NB4 (cell line): ENCODE data around the gene SLC22A13.

Source experiments
- MYC ChIP-seq: IDR thresholded peaks from 2 replicates; pipeline ENCODE4 v1.6.1; 2011; ENCODE audit warnings: low read depth, low read length
- POLR2A ChIP-seq: IDR thresholded peaks from 2 replicates; pipeline ENCODE4 v1.6.1; 2011; ENCODE audit warnings: mild to moderate bottlenecking; ENCODE audit not compliant: insufficient read length; ENCODE audit errors: extremely low read depth
- TF ChIP-seq, protein P1 (sequence below): IDR thresholded peaks from one replicate; pipeline ENCODE4 v1.5.1; 2012; ENCODE audit warnings: low read depth, low read length

DNA sequence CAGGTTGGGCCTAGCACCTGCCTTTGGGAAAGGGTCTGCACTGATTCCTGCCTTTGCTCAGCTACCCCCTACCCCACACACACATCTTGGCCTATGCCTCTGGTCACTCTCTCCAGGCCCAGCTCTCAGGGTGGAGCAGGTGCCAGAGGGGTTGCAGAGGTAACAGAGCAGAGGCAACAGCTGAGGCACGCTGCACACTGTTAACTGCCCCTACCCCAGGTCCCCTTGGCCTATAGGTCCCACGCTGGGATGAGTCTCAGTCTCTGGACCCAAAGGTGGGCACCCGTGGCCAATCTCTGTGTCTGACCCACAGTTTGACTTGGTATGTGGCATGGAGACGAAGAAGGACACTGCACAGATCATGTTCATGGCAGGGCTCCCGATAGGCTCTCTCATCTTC is 41.3 kb downstream of the SLC22A13 start:
- TF ChIP-seq, protein P1, sequence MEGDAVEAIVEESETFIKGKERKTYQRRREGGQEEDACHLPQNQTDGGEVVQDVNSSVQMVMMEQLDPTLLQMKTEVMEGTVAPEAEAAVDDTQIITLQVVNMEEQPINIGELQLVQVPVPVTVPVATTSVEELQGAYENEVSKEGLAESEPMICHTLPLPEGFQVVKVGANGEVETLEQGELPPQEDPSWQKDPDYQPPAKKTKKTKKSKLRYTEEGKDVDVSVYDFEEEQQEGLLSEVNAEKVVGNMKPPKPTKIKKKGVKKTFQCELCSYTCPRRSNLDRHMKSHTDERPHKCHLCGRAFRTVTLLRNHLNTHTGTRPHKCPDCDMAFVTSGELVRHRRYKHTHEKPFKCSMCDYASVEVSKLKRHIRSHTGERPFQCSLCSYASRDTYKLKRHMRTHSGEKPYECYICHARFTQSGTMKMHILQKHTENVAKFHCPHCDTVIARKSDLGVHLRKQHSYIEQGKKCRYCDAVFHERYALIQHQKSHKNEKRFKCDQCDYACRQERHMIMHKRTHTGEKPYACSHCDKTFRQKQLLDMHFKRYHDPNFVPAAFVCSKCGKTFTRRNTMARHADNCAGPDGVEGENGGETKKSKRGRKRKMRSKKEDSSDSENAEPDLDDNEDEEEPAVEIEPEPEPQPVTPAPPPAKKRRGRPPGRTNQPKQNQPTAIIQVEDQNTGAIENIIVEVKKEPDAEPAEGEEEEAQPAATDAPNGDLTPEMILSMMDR, result no peak
- TF ChIP-seq MYC (no peak), POLR2A (no peak)
